ENCODE measurements around the gene SH3BP5. TPM values are rescaled to one million over a fixed set of nuclear protein-coding genes. Genes with fewer than 3 reads are reported as not detected.

Gene SH3BP5
- total RNA-seq, 1 donor from 2014 or later = 9.7 TPM

DNA sequence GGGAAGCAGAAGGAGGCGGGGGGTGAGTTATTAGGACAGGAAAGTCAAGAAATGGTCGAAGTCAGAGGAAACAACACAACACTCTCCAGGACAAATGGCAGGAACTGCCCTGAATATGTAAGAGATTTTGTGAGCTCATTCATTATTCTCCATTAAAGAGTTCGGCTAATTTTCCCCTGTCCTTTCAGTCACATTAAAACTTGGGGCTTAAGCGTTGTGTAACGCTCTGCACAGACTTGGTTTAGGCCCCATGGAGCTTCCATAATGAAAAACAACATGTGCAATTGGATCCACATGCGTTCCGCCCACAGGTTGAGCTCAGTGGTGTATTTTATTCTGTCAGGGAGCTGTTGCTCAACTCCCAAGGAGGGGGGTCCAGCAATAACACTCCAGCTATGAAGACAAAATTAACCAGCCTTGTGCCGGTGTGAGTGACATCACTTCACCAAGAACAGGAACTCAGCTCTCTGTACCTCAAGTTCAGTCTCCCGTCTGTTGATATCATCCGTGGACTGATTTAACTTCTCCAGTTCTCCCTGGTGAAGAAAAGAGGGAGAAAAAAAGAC, 2.3 kb downstream of the SH3BP5 start:
- DNase-seq (peak; percentile 47), ATAC-seq (peak; percentile 71)
- intact Hi-C loops (cut with micrococcal nuclease) = loop anchor here (5.0 kb wide), 1 partner anchor 63 kb away; no protein-coding TSS in a partner anchor

GRCh38 chr3:15329046-15330005, 3.1 kb downstream of the SH3BP5 start:
- DNase-seq (no peak), ATAC-seq (peak; percentile 36)
- intact Hi-C loops (cut with micrococcal nuclease) = loop anchor here (5.0 kb wide), 1 partner anchor 62 kb away; no protein-coding TSS in a partner anchor

- intact Hi-C loops (cut with micrococcal nuclease) = no loop called here
- DNase-seq (peak; percentile 46), ATAC-seq (no peak)
Measured at GRCh38 chr3:15327941-15328340, 4.4 kb downstream of the SH3BP5 start.

GRCh38 chr3:15326673-15327072, 5.7 kb downstream of the SH3BP5 start:
- ATAC-seq = no peak
- DNase-seq = no peak
- intact Hi-C loops (cut with micrococcal nuclease) = no loop called here

GRCh38 chr3:15326037-15326436, 6.3 kb downstream of the SH3BP5 start:
- ATAC-seq (no peak), DNase-seq (no peak)
- intact Hi-C loops (cut with micrococcal nuclease) = no loop called here

GRCh38 chr3:15325228-15325627, 7.2 kb downstream of the SH3BP5 start:
- DNase-seq (no peak), ATAC-seq (no peak)

GRCh38 chr3:15324379-15324808, 8.0 kb downstream of the SH3BP5 start:
- DNase-seq = peak; percentile 74
- intact Hi-C loops (cut with micrococcal nuclease) = loop anchor here (5.0 kb wide), 1 partner anchor 47 kb away; no protein-coding TSS in a partner anchor
- peak; percentile 51 for ATAC-seq

More at GRCh38 chr3:15325228-15325627, 7.2 kb downstream of the SH3BP5 start:
- intact Hi-C loops (cut with micrococcal nuclease) = no loop called here

DNA sequence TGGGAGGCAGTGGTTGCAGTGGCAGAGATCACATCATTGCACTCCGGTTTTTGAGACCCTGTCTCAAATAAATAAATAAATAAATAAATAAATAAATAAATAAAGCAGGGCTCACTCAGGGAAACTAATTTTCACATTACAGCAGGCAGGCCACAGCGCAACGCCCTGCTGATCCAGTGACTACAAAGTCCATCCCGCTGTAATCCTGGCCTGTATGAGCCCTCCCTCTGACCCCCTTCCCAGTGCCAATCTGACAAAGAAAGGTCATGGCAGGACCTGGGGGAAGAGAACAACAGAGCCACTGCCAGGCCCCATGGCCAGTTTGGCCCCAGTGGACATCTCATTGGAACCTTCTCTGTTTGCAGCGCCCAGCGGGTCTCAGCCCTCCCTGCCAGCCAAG, 9.3 kb downstream of the SH3BP5 start:
- intact Hi-C loops (cut with micrococcal nuclease) = loop anchor here (5.0 kb wide), 1 partner anchor 46 kb away; no protein-coding TSS in a partner anchor
- no peak for DNase-seq
- no peak for ATAC-seq

DNA sequence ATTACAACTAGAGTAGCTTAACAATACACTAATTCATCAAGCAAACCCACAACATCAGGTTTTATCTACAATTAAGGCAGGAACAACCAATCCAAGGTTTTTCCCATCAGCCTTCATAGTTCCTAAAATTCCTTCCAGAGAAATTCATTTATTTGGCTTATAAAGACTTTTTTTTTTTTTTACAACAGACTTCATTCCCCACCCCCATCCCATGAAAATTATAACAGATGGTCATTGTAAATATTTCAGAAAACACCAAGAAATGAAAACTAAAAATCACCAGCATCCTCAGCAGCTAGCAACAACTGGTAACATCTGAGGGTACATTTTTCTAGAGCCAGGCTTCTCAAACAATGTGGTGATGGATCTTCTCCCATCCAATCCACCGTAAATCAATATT, 11.0 kb downstream of the SH3BP5 start:
- ATAC-seq (no peak), DNase-seq (no peak)
- intact Hi-C loops (cut with micrococcal nuclease) = loop anchor here (5.0 kb wide), 1 partner anchor 44 kb away; no protein-coding TSS in a partner anchor

GRCh38 chr3:15319575-15319974, 12.8 kb downstream of the SH3BP5 start:
- DNase-seq = peak; percentile 47
- peak; percentile 80 for ATAC-seq
- intact Hi-C loops (cut with micrococcal nuclease) = no loop called here

GRCh38 chr3:15319136-15319535, 13.2 kb downstream of the SH3BP5 start:
- DNase-seq (no peak), ATAC-seq (no peak)
- intact Hi-C loops (cut with micrococcal nuclease) = no loop called here

DNA sequence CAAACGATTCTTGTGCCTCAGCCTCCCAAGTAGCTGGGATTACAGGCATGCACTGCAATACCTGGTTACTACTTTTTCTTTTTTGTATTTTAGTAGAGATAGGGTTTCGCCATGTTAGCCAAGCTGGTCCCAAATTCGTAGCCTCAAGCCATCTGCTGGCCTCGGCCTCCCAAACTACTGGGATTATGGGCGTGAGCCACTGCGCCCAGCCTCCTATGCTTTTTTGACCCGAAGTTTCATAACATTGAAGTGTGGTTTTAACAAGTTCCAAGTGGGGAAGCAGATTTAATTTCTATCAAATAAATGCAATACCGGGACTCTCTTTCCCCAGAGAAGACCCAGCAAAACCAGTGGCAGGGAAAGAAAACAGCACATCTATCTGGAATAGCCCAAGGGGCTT, 13.7 kb downstream of the SH3BP5 start:
- intact Hi-C loops (cut with micrococcal nuclease) = no loop called here
- DNase-seq = no peak
- ATAC-seq = no peak

GRCh38 chr3:15316998-15317435, 15.4 kb downstream of the SH3BP5 start:
- intact Hi-C loops (cut with micrococcal nuclease) = no loop called here
- ATAC-seq (peak; percentile 65), DNase-seq (peak; percentile 51)

DNA sequence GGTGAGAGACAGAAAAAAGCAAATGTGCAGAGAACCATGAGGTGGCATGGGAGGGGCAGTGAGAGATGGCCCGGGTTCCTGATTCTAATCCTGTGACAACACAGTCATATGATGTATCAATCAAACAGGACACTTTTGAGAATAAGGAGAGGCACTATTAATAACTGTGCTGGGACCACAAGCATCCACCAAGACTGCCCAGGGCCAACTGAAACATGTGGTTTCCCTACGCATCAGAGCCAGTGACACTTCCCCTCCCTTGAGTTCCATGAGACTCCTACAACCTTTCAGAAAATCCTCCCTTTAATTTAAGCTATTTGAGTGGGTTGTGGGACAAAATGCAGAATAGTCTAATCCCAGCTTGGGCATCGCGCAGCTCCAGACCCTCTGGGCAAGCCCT, 17.4 kb downstream of the SH3BP5 start:
- ATAC-seq (peak; percentile 44), DNase-seq (no peak)
- intact Hi-C loops (cut with micrococcal nuclease) = no loop called here

DNA sequence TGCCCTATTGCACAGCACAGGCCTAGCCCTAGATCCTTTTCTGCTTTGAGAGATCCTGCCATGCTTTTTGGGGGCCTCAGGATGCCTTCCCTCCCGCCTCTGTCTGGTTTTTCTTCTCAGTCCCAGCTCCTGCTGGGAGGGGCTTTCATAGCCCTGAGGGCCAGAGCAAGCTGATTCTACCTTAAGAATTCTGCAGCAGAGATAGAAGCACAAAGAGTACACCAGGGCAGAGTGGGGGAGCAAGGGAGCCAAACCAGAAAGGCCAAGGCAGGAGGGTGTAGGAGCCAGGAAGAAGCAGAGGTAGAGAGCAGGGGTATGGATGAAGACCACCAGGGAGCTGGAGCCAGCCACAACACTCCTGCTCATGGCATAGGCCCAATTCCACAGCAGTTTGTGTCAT, 18.1 kb downstream of the SH3BP5 start:
- ATAC-seq = no peak

DNA sequence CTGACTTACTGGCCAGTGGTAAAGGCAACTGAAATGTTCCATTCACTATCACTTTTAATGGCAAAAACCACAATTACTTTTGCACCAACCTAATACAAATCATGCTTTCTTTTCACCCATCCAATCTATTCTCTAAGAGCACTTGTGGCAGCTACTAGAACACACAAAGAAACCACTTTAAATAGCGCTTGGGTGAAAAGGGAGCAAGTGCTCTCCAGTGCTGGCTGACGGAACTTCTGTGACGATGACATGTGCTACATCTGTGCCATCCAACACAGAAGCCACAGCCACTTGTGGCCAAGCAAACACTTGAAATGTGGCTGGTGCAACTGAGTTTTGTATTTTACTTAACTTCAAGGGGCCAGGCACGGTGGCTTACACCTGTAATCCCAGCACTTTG, 18.9 kb downstream of the SH3BP5 start:
- DNase-seq (no peak), ATAC-seq (no peak)
- intact Hi-C loops (cut with micrococcal nuclease) = no loop called here

More for the DNA sequence above, 18.1 kb downstream of the SH3BP5 start:
- no peak for DNase-seq
- intact Hi-C loops (cut with micrococcal nuclease) = no loop called here

GRCh38 chr3:15312550-15312949, 19.8 kb downstream of the SH3BP5 start:
- no peak for ATAC-seq
- intact Hi-C loops (cut with micrococcal nuclease) = no loop called here
- no peak for DNase-seq

DNA sequence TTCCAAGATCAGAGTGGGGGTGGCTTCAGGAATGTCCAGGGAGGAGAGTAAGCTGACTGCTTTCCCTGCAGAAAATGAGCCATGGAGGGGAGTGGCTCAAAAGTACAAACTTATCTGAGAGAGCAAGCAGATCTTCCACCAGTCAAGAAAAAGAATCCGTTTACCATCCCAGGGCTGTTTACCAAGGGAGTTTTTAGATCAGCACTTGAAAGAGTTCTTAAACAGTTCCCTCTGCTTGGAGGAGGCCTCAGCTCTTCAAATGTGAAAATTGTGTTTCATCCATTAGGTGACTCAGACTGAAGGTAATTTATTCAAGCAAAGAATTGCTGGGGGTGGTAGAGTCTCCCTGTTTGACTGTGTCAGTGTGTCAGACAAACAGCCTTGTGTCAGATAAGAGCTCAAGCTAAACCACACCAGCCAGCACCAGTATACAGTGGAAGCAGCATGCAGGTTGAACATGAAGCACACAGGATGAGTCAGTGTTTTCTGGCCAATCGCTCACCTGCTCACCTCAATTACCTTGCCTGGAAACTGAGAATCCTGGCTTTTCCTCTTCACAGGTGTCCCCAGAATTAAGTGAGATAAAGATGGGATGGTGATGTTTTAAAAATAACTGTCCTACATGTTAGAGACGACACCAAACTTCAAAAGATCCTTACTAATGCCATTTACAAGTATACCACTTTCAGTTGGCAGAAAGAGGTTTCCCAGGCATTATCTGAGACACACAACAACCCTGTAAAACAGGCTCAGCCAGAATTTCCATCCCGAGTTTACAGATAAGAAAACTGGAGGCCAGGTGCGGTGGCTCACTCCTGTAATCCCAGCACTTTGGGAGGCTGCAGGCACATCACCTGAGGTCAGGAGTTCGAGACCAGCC, 21.7 kb downstream of the SH3BP5 start:
- intact Hi-C loops (cut with micrococcal nuclease) = no loop called here
- peak; percentile 10 for ATAC-seq

DNA sequence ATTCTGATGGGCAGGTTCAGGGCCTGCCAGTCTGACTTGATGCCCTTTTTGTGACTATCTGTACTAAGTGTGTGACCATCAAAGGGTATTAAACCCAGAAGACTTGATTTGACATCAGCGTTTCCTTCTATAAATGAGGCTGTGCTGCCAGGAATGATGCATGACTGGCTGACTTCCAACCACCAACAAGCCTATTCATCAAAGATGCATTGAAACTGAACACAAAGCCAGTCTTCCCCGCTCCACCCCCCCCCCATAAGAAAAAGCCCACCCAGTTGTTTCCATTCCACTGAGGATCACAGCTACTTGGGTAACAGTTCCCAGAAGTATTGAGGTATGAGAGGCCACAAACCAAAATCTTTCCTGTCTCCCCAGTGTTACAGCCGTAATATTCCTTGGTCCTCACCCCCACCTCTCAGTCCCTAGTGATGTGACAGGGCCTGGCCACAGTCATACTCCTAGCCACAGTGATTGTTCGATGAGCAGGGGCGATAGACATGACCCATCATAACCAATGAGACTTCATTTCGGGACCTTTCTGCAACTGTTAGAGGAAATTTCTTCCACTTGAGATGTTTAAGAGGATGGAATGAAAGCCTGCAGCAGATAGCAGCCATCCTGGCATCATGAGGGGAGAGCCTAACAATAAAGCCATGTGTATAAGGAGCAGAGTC, 22.6 kb downstream of the SH3BP5 start:
- no peak for ATAC-seq
- no peak for DNase-seq
- intact Hi-C loops (cut with micrococcal nuclease) = no loop called here

More for the DNA sequence above, 21.7 kb downstream of the SH3BP5 start:
- DNase-seq = no peak
